ENCODE results near the gene ATP2B2. TPM values are rescaled to one million over a fixed set of nuclear protein-coding genes. Genes with fewer than 3 reads are reported as not detected.

The ATP2B2 gene
- total RNA-seq, 1 donor from 2014 or later = not detected

DNA sequence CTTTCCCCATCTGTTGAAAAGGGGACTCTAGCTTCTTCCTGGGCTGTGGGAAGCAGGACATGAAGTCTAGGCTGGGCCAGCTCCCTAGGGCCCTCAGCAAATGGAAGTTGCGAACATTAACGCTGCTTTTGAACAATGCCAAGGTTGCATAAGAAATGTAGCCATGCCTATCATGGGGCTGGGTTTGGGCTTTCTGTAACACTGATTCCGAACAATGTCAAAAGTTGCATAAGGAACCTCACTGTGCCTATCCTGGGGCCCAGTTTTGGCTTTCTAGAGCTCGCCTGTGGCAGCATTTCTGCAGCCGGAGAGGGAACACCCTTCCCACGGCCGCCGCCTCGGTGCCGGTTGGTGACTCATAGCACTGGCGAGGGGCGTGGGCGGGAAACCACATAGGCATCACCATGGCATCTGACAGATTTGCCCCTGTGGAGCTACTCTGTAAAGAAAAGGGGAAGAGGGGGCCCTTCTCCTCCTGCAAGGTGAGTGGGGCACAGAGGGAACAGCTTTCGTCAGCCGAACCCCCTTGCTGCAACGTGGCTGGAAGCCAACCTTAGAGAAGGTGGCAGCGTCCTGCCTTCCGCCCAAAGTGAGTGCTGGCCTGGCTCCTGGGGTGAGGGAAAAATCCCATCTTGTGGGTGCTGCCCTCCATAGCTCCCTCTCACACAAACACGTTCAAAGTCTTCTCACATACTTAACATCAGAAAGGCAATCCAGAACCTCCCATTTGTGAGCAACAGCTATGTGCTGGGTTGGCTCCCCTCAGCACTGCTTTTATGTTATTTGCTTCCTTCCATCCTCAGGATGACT is 46.6 kb upstream of the ATP2B2 start:
- no peak for DNase-seq
- Histone ChIP-seq H3K4me3 (no peak overlapping the region), H3K36me3 (no peaks in the 10 kb centered on the region), H3K27me3 (ENCODE audit: low read depth) (peaks cover 24% of the 10 kb centered on the region), H3K9me3 (replicated peaks) (no peaks in the 10 kb centered on the region), H3K4me1 (peaks cover 19% of the 10 kb centered on the region), H3K27ac (replicated peaks) (no peak overlapping the region)
- intact Hi-C loops (cut with micrococcal nuclease) = no loop called here
- TF ChIP-seq, protein P1, sequence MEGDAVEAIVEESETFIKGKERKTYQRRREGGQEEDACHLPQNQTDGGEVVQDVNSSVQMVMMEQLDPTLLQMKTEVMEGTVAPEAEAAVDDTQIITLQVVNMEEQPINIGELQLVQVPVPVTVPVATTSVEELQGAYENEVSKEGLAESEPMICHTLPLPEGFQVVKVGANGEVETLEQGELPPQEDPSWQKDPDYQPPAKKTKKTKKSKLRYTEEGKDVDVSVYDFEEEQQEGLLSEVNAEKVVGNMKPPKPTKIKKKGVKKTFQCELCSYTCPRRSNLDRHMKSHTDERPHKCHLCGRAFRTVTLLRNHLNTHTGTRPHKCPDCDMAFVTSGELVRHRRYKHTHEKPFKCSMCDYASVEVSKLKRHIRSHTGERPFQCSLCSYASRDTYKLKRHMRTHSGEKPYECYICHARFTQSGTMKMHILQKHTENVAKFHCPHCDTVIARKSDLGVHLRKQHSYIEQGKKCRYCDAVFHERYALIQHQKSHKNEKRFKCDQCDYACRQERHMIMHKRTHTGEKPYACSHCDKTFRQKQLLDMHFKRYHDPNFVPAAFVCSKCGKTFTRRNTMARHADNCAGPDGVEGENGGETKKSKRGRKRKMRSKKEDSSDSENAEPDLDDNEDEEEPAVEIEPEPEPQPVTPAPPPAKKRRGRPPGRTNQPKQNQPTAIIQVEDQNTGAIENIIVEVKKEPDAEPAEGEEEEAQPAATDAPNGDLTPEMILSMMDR (IDR thresholded peaks at IDR 0.05; ENCODE audit: borderline replicate concordance) = no peak

DNA sequence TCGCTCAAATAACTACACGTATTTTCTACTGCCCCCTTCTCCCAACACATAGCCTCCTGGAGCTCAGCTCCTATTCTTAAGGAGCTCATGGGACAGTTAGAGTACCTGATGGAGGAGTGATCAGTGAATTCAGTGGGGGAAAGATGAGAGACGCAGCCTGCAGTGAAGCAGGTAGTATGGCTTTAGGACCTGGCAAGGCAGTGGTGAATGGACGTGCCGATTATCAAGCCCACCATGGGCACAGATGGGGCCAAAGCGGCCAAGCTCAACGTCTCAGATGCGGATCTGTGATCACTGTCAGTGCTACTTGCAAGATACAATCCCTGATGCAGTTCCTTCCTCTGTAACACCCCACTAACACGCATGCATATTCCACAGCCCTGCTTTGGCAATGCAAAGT is 45.8 kb upstream of the ATP2B2 start:
- TF ChIP-seq, protein P1 (IDR thresholded peaks at IDR 0.05; ENCODE audit: borderline replicate concordance) = no peak
- H3K27me3 ChIP-seq (ENCODE audit: low read depth) = peaks cover 27% of the 10 kb centered on the region
- intact Hi-C loops (cut with micrococcal nuclease) = no loop called here

DNA sequence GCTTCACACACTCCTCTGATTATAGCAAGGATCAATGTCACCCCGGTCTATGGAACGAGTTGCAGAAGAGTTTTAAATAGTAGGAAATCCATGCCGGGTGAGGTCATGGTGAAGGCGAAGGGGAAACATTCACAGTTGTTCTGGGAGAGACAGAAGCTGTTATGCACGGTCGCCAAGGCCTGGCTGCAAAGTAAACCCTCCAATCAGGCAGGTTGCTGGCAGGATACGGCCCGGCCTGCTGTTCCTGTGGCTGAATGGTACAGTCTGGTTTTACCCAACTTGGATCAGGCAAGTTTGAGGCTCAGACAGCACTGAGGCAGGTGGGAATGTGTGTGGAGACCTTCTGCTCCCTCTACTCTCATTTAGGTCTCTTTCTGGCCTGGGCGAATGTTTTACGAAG is 45.3 kb upstream of the ATP2B2 start:
- DNase-seq = no peak
- intact Hi-C loops (cut with micrococcal nuclease) = no loop called here
- Histone ChIP-seq H3K4me1 (peaks cover 19% of the 10 kb centered on the region), H3K27ac (replicated peaks) (peak overlapping the region; percentile 44), H3K36me3 (no peaks in the 10 kb centered on the region), H3K4me3 (no peak overlapping the region), H3K9me3 (replicated peaks) (no peaks in the 10 kb centered on the region), H3K27me3 (ENCODE audit: low read depth) (peaks cover 27% of the 10 kb centered on the region)
- TF ChIP-seq, protein P1 (IDR thresholded peaks at IDR 0.05; ENCODE audit: borderline replicate concordance) = no peak

More for the DNA sequence above, 45.8 kb upstream of the ATP2B2 start:
- Histone ChIP-seq H3K9me3 (replicated peaks) (no peaks in the 10 kb centered on the region), H3K27ac (replicated peaks) (peak overlapping the region; percentile 44), H3K4me1 (peaks cover 19% of the 10 kb centered on the region), H3K36me3 (no peaks in the 10 kb centered on the region), H3K4me3 (no peak overlapping the region)
- no peak for DNase-seq

DNA sequence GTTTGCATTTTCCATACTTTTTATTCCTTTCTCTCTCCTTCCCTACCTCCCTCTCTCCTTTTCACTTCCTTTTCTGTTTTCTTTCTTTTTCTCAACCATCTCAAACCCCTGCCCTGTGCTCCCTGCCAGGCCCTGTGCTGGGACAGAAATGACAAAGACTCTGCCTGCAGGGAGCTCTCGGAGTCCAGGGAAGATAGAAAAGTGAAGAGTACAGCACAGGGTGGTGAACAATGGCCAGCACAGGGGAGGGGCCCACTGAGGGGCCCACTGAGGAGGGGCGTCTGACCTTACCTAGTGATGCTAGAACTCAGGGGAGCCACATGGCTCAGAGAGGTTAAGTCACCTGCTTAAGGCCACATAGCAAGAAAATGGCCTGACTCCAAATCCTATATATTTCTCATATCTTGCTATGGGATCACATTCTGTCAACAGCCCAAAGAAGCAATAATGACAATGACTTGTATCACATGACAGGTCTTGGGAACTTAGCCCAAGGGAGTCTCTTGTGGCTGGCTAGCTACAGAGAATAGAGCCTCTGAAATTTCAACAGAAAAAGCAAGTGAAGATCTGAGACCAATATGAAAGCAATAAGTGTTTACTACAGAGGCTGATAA is 44.3 kb upstream of the ATP2B2 start:
- intact Hi-C loops (cut with micrococcal nuclease) = no loop called here
- H3K27ac ChIP-seq (replicated peaks) = no peak overlapping the region

DNA sequence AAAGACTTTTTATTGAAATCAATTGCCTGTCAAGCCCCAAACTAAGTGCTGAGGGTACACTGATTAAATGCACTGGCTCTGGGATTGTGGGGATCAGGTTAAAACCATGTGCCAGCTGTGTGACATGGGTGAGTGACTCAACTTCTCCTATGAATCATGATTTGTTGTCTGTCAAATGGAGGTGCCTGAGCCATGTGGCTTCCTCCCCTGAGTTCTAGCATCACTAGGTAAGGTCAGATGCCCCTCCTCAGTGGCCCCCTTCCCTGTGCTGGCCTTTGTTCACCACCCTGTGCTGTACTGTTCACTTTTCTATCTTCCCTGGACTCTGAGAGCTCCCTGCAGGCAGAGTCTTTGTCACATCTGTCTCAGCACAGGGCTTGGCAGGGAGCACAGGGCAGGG is 43.6 kb upstream of the ATP2B2 start:
- intact Hi-C loops (cut with micrococcal nuclease) = no loop called here
- Histone ChIP-seq H3K4me3 (no peak overlapping the region), H3K36me3 (no peaks in the 10 kb centered on the region), H3K9me3 (replicated peaks) (no peaks in the 10 kb centered on the region), H3K4me1 (peaks cover 19% of the 10 kb centered on the region), H3K27ac (replicated peaks) (no peak overlapping the region), H3K27me3 (ENCODE audit: low read depth) (peaks cover 27% of the 10 kb centered on the region)
- TF ChIP-seq, protein P1 (IDR thresholded peaks at IDR 0.05; ENCODE audit: borderline replicate concordance) = no peak
- no peak for DNase-seq

More for the DNA sequence above, 44.3 kb upstream of the ATP2B2 start:
- H3K27me3 ChIP-seq (ENCODE audit: low read depth) = peaks cover 27% of the 10 kb centered on the region
- peaks cover 19% of the 10 kb centered on the region for H3K4me1 ChIP-seq
- no peaks in the 10 kb centered on the region for H3K36me3 ChIP-seq
- H3K4me3 ChIP-seq = no peak overlapping the region
- TF ChIP-seq, protein P1 (IDR thresholded peaks at IDR 0.05; ENCODE audit: borderline replicate concordance) = no peak
- no peaks in the 10 kb centered on the region for H3K9me3 ChIP-seq (replicated peaks)
- no peak for DNase-seq
